ENCODE results near the gene PDE6D. TPM values are rescaled to one million over a fixed set of nuclear protein-coding genes. Genes with fewer than 3 reads are reported as not detected.

Gene PDE6D
- total and polyA plus RNA-seq, 2 donors (not counting 1 experiment from before 2014, with no cell fraction given), result 31.9 to 36.5 TPM

DNA sequence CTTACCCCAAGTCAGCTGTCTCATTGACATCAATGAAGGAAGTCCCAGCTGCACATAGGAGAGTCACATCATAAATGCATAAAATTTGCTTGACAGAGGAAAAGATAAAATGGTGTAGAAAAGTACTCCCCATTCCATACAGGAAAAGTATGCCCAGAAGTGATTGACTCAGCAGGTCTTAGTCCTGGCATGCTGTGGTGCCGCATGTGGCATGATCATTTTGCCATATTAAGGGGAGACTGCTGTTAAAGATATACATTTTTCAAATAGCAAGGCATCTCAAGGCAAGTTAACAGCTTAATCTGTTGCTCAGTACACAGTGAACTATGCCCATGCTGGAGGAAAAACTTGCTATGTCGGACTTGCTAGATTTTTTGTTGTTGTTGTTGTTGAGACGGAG lies 13.3 kb upstream of the PDE6D start:
- Mint-ChIP-seq H3K27ac (no peak overlapping the region), H3K9me3 (ENCODE audit: insufficient read depth) (no peaks in the 10 kb centered on the region), H3K4me3 (no peak overlapping the region), H3K4me1 (peaks cover 7% of the 10 kb centered on the region), H3K27me3 (no peaks in the 10 kb centered on the region)
- ChIA-PET POLR2A (no interaction called here), CTCF (no interaction called here)
- H2AFZ ChIP-seq (ENCODE audit: insufficient read depth, low read depth, low read length, poor library complexity, severe bottlenecking), result no peak overlapping the region
- H3K27ac ChIP-seq (ENCODE audit: low read length in 2 of 2), result no peak overlapping the region
- peaks cover 2 to 71% of the 10 kb centered on the region in 2 experiments for H3K36me3 ChIP-seq (replicated peaks in 1 of 2; ENCODE audit: control extremely low read depth in 1 of 2, control insufficient read depth in 1 of 2, extremely low read depth in 1 of 2, insufficient read depth in 2 of 2, low read length in 1 of 2)
- no peak for DNase-seq
- no peak for ATAC-seq (ENCODE audit: low read depth)
- TF ChIP-seq EZH2 (IDR thresholded peaks at IDR 0.05; ENCODE audit: borderline replicate concordance, insufficient read depth, low read depth, low read length, poor library complexity, severe bottlenecking) (no peak), CTCF (IDR thresholded peaks at IDR 0.05) (no peak)
- no peaks in the 10 kb centered on the region for H3K27me3 ChIP-seq (replicated peaks in 1 of 4; ENCODE audit: control extremely low read depth in 1 of 4, control insufficient read depth in 3 of 4, insufficient read depth in 4 of 4, low read length in 3 of 4)
- WGBS (ENCODE audit: insufficient coverage), result 100% methylated on average over 1 of the region's 3 CpGs
- H3K9ac ChIP-seq (ENCODE audit: low read length), result no peak overlapping the region
- no peak overlapping the region for H3K4me2 ChIP-seq (replicated peaks; ENCODE audit: low read depth, low read length, poor library complexity, severe bottlenecking)
- H3K79me2 ChIP-seq (ENCODE audit: control insufficient read depth, insufficient read depth, low read length), result peaks cover 77% of the 10 kb centered on the region
- no peaks in the 10 kb centered on the region for H3K4me1 ChIP-seq (ENCODE audit: control insufficient read depth in 2 of 2, insufficient read depth in 2 of 2, low read length in 2 of 2)
- H3K4me3 ChIP-seq (ENCODE audit: control extremely low read depth in 1 of 5, extremely low read depth in 1 of 5, insufficient read depth in 1 of 5, low read depth in 2 of 5, low read length in 4 of 5), result no peak overlapping the region
- peaks cover 14% of the 10 kb centered on the region for H4K20me1 ChIP-seq (ENCODE audit: control insufficient read depth, insufficient read depth, low read length, poor library complexity, severe bottlenecking)
- intact Hi-C loops (cut with micrococcal nuclease), result no loop called here
- no peaks in the 10 kb centered on the region for H3K9me3 ChIP-seq (ENCODE audit: control extremely low read depth in 1 of 3, control insufficient read depth in 2 of 3, insufficient read depth in 1 of 3, low read length in 2 of 3)

GRCh38 chr2:231791107-231791506 lies 10.0 kb upstream of the PDE6D start:
- Histone ChIP-seq H4K20me1 (ENCODE audit: control insufficient read depth, insufficient read depth, low read length, poor library complexity, severe bottlenecking) (peaks cover 14% of the 10 kb centered on the region), H3K36me3 (replicated peaks in 1 of 2; ENCODE audit: control extremely low read depth in 1 of 2, control insufficient read depth in 1 of 2, extremely low read depth in 1 of 2, insufficient read depth in 2 of 2, low read length in 1 of 2) (peaks cover 4 to 47% of the 10 kb centered on the region in 2 experiments), H3K9me3 (ENCODE audit: control extremely low read depth in 1 of 3, control insufficient read depth in 2 of 3, insufficient read depth in 1 of 3, low read length in 2 of 3) (no peaks in the 10 kb centered on the region), H3K4me1 (ENCODE audit: control insufficient read depth in 2 of 2, insufficient read depth in 2 of 2, low read length in 2 of 2) (peaks cover 9 to 12% of the 10 kb centered on the region in 2 donors), H3K4me2 (replicated peaks; ENCODE audit: low read depth, low read length, poor library complexity, severe bottlenecking) (no peak overlapping the region), H3K9ac (ENCODE audit: low read length) (no peak overlapping the region), H2AFZ (ENCODE audit: insufficient read depth, low read depth, low read length, poor library complexity, severe bottlenecking) (no peak overlapping the region), H3K27ac (ENCODE audit: low read length in 2 of 2) (no peak overlapping the region), H3K79me2 (ENCODE audit: control insufficient read depth, insufficient read depth, low read length) (peaks cover 92% of the 10 kb centered on the region), H3K4me3 (ENCODE audit: control extremely low read depth in 1 of 5, extremely low read depth in 1 of 5, insufficient read depth in 1 of 5, low read depth in 2 of 5, low read length in 4 of 5) (no peak overlapping the region), H3K27me3 (replicated peaks in 1 of 4; ENCODE audit: control extremely low read depth in 1 of 4, control insufficient read depth in 3 of 4, insufficient read depth in 4 of 4, low read length in 3 of 4) (no peaks in the 10 kb centered on the region)
- no peak for ATAC-seq (ENCODE audit: low read depth)
- Mint-ChIP-seq H3K27me3 (no peaks in the 10 kb centered on the region), H3K9me3 (ENCODE audit: insufficient read depth) (no peaks in the 10 kb centered on the region), H3K27ac (no peak overlapping the region), H3K4me3 (no peak overlapping the region), H3K4me1 (peaks cover 28% of the 10 kb centered on the region)
- TF ChIP-seq EZH2 (IDR thresholded peaks at IDR 0.05; ENCODE audit: borderline replicate concordance, insufficient read depth, low read depth, low read length, poor library complexity, severe bottlenecking), result no peak
- POLR2A ChIA-PET, result no interaction called here
- intact Hi-C loops (cut with micrococcal nuclease), result no loop called here
- no peak for DNase-seq
- CTCF ChIA-PET, result interaction anchor here (0.5 kb wide), 1 partner anchor 221 kb away, joined by 4 read pairs; no protein-coding TSS in a partner anchor
- WGBS (ENCODE audit: insufficient coverage), result 100% methylated on average over 3 of the region's 3 CpGs
